Endothelial cell of umbilical vein (primary cell): ENCODE measurements around the gene ZFPM1. TPM values are rescaled to one million over a fixed set of nuclear protein-coding genes. Genes with fewer than 3 reads are reported as not detected.

Source experiments
- BruUV-seq: library from RNA; stranded (reverse); fragments of 400-500 nt; replicated peaks from 2 replicates; lab custom pipeline; 2021; lab: Mats Ljungman, UMichigan
- CTCF ChIA-PET: fragments of 300-600, 350-600 bp; sonication (Branson Sonifier 250); formaldehyde crosslinking; loops from one replicate; lab custom pipeline; 2021; ENCODE audit warnings: antibody characterized with exemption, inconsistent platforms; lab: Charles Lee
- POLR2A ChIA-PET: fragments of 300-600, 350-600 bp; sonication (Branson Sonifier 250); formaldehyde crosslinking; loops from one replicate; lab custom pipeline; 2021; ENCODE audit warnings: antibody characterized with exemption, inconsistent platforms; lab: Charles Lee
- DNase-seq: peaks from one replicate; pipeline ENCODE4 v3.0.0-alpha.2; 2011; ENCODE audit warnings: low read depth, low spot score
- FAIRE-seq: peaks from 2 replicates; lab custom pipeline; 2011; peaks lifted over from hg19 to GRCh38; lab: Jason Lieb, UNC
- H2AFZ ChIP-seq: 2 replicates; pipeline ENCODE4 v1.6.0; 2012; ENCODE audit warnings: low read depth, low read length, control low read depth, inconsistent platforms
- H3K27ac ChIP-seq: 2 replicates; pipeline ENCODE4 v1.5.1; 2011; ENCODE audit warnings: low read depth, mild to moderate bottlenecking, control low read depth, low read length, moderate library complexity; ENCODE audit not compliant: insufficient read depth
- H3K27me3 ChIP-seq, 2 experiments: 2 replicates each; pipeline versions ENCODE4 v1.6.0 to v1.6.1; 2011; ENCODE audit warnings: low read length in 2 of 2, mixed read lengths in 1 of 2; ENCODE audit not compliant: control insufficient read depth in 2 of 2, insufficient read depth in 2 of 2
- H3K36me3 ChIP-seq, 2 experiments: 2 replicates in 1 of 2; 3 replicates in 1 of 2; pipeline ENCODE4 v1.5.1; 2011; ENCODE audit warnings: low read length in 2 of 2, mild to moderate bottlenecking in 1 of 2, moderate library complexity in 1 of 2; ENCODE audit not compliant: control insufficient read depth in 2 of 2, insufficient read depth in 2 of 2; ENCODE audit errors: extremely low read depth in 1 of 2
- H3K4me1 ChIP-seq: 3 replicates; pipeline ENCODE4 v1.5.1; 2011; ENCODE audit warnings: mild to moderate bottlenecking, low read length; ENCODE audit not compliant: control insufficient read depth, insufficient read depth; ENCODE audit errors: extremely low read depth
- H3K4me2 ChIP-seq: 2 replicates; pipeline ENCODE4 v1.6.1; 2011; ENCODE audit warnings: low read length, control low read depth, mixed read lengths; ENCODE audit not compliant: insufficient read depth
- H3K4me3 ChIP-seq, 3 experiments: fragments of 200-600 bp in 1 of 3; sonication (generic), shearing (Covaris generic) in 1 of 3; replicated peaks in 1 of 3; 2 replicates each; pipeline ENCODE4 v1.5.1; 2011 to 2016; ENCODE audit warnings: control low read depth in 3 of 3, low read length in 3 of 3, mild to moderate bottlenecking in 2 of 3, inconsistent platforms in 1 of 3, low read depth in 1 of 3, moderate library complexity in 1 of 3; ENCODE audit not compliant: insufficient read depth in 1 of 3
- H3K79me2 ChIP-seq: 2 replicates; pipeline ENCODE4 v1.6.0; 2012; ENCODE audit warnings: low read length, inconsistent platforms; ENCODE audit not compliant: control insufficient read depth, insufficient read depth
- H3K9ac ChIP-seq: replicated peaks from 2 replicates; pipeline ENCODE3; 2011; ENCODE audit warnings: low read length, control low read depth; ENCODE audit not compliant: insufficient read depth; ENCODE audit errors: extremely low read depth
- H3K9me1 ChIP-seq: replicated peaks from 3 replicates; pipeline ENCODE4 v1.6.0; 2011; ENCODE audit warnings: mild to moderate bottlenecking, low read length; ENCODE audit not compliant: control insufficient read depth, insufficient read depth; ENCODE audit errors: extremely low read depth
- H3K9me3 ChIP-seq: replicated peaks from 2 replicates; pipeline ENCODE4 v1.5.1; 2012; ENCODE audit warnings: low read length, inconsistent platforms; ENCODE audit not compliant: control insufficient read depth, insufficient read depth
- H4K20me1 ChIP-seq: replicated peaks from 2 replicates; pipeline ENCODE3; 2011; ENCODE audit warnings: mild to moderate bottlenecking, low read length; ENCODE audit not compliant: control insufficient read depth, insufficient read depth; ENCODE audit errors: extremely low read depth
- EZH2 ChIP-seq: IDR thresholded peaks from 2 replicates; pipeline ENCODE4 v1.6.1; 2012; ENCODE audit warnings: borderline replicate concordance, low read depth, mild to moderate bottlenecking, moderate library complexity, low read length, inconsistent platforms; ENCODE audit not compliant: severe bottlenecking
- FOS ChIP-seq: IDR thresholded peaks from 2 replicates; pipeline ENCODE4 v1.6.1; 2011; ENCODE audit warnings: mild to moderate bottlenecking, low read length, moderate library complexity, borderline replicate concordance; ENCODE audit not compliant: insufficient read depth
- GATA2 ChIP-seq: IDR thresholded peaks from 2 replicates; pipeline ENCODE4 v1.7.0; 2011; ENCODE audit warnings: low read depth, mild to moderate bottlenecking, moderate library complexity, mixed read lengths, low read length; ENCODE audit not compliant: insufficient read length, insufficient read depth
- JUN ChIP-seq: IDR thresholded peaks from 2 replicates; pipeline ENCODE4 v1.6.1; 2011; ENCODE audit warnings: borderline replicate concordance, low read depth; ENCODE audit not compliant: insufficient read length, insufficient read depth
- MYC ChIP-seq: IDR thresholded peaks from one replicate; pipeline ENCODE4 v1.6.1; 2011; ENCODE audit warnings: mild to moderate bottlenecking, low read depth, low read length
- POLR2A ChIP-seq: IDR thresholded peaks from 2 replicates; pipeline ENCODE4 v1.6.1; 2012; ENCODE audit warnings: low read depth, mild to moderate bottlenecking, control low read depth, low read length
- POLR2AphosphoS5 ChIP-seq: IDR thresholded peaks from 2 replicates; pipeline ENCODE4 v1.6.1; 2012; ENCODE audit warnings: low read depth, mild to moderate bottlenecking, control low read depth, low read length, moderate library complexity; ENCODE audit not compliant: insufficient read depth
- dilution Hi-C: fragments of 300-500 bp; cut with MboI; formaldehyde crosslinking; loops from one replicate; pipeline ENCODE4 v1.15.0; 2019; ENCODE audit warnings: low sequenced_read_pairs; ENCODE audit not compliant: extremely low pct_ligation_motif_present
- intact Hi-C: fragments of 100-400 bp; cut with micrococcal nuclease; formaldehyde crosslinking; loops from one replicate; pipeline ENCODE4 v1.10.0; 2022
- polyA plus RNA-seq, 4 experiments: library from polyadenylated mRNA; depleted of rRNA in 3 of 4; stranded (reverse) in 3 of 4; unstranded in 1 of 4; fragments of >200 nt; gene quantifications; 2 replicates each; pipeline versions ENCODE4 v1.2.1 to v1.2.3, GENCODE V29; 2011 to 2012; ENCODE audit warnings: missing spikeins in 1 of 4
- total RNA-seq: library from RNA; stranded (reverse); gene quantifications from 2 replicates; pipeline ENCODE4 v1.2.3, GENCODE V29; 2021
- TF ChIP-seq, protein P1 (sequence below), 2 donors: IDR thresholded peaks; 1 replicate in 1 of 2; 2 replicates in 1 of 2; pipeline ENCODE4 v1.5.1; 2011; ENCODE audit warnings: low read length in 2 of 2, mild to moderate bottlenecking in 2 of 2, moderate library complexity in 2 of 2, control low read depth in 1 of 2, inconsistent platforms in 1 of 2, low read depth in 1 of 2; ENCODE audit not compliant: insufficient read depth in 1 of 2; ENCODE audit errors: extremely low read depth in 1 of 2
- TF ChIP-seq, protein P2 (sequence below): IDR thresholded peaks from 2 replicates; pipeline ENCODE4 v1.6.1; 2011; ENCODE audit not compliant: insufficient read depth, insufficient read length

The ZFPM1 gene
- total and polyA plus RNA-seq, 2 donors (not counting 3 experiments of a cell fraction or from before 2014, with no cell fraction given): 0.37 to 7.5 TPM

DNA sequence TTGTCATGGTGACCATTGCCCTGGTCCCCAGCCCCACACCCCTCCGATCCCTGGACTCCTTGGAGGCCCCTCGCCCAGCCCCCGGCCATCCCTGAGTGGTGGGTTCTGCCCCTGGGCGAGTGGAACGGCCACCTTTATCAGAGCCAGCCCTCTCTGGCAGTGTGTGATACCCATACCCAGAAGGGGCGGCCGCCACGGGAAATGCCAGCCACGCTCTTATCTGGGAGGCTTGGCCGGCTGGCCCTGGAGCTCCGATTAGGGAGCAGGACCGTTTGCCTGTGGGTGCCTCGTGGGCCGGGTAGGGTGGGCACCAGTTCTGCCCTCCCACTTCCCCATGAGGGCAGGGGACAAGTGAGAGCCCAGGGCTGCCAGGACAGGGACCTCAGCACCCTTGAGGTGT lies 58.8 kb downstream of the ZFPM1 start:
- no peaks in the 10 kb centered on the region for H3K4me1 ChIP-seq
- POLR2A ChIA-PET: no interaction called here
- no peaks in the 10 kb centered on the region for H3K36me3 ChIP-seq
- H3K79me2 ChIP-seq: no peaks in the 10 kb centered on the region
- H3K9me3 ChIP-seq: no peaks in the 10 kb centered on the region
- TF ChIP-seq FOS (no peak), MYC (no peak), JUN (no peak), POLR2AphosphoS5 (no peak), EZH2 (no peak), POLR2A (no peak), GATA2 (no peak)
- TF ChIP-seq, protein P1, sequence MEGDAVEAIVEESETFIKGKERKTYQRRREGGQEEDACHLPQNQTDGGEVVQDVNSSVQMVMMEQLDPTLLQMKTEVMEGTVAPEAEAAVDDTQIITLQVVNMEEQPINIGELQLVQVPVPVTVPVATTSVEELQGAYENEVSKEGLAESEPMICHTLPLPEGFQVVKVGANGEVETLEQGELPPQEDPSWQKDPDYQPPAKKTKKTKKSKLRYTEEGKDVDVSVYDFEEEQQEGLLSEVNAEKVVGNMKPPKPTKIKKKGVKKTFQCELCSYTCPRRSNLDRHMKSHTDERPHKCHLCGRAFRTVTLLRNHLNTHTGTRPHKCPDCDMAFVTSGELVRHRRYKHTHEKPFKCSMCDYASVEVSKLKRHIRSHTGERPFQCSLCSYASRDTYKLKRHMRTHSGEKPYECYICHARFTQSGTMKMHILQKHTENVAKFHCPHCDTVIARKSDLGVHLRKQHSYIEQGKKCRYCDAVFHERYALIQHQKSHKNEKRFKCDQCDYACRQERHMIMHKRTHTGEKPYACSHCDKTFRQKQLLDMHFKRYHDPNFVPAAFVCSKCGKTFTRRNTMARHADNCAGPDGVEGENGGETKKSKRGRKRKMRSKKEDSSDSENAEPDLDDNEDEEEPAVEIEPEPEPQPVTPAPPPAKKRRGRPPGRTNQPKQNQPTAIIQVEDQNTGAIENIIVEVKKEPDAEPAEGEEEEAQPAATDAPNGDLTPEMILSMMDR (IDR thresholded peaks at IDR 0.05; ENCODE audit: extremely low read depth in 1 of 2, insufficient read depth in 1 of 2, low read depth in 1 of 2, low read length in 2 of 2): no peak
- TF ChIP-seq, protein P2, sequence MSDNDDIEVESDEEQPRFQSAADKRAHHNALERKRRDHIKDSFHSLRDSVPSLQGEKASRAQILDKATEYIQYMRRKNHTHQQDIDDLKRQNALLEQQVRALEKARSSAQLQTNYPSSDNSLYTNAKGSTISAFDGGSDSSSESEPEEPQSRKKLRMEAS: no peak
- dilution Hi-C loops (no loop called here), intact Hi-C loops (no loop called here)
- CTCF ChIA-PET: no interaction called here
- peaks cover 3% of the 10 kb centered on the region for H4K20me1 ChIP-seq
- no TSS peak for BruUV-seq
- H3K27ac ChIP-seq: no peak overlapping the region
- H3K4me3 ChIP-seq: no peak overlapping the region
- H3K4me2 ChIP-seq: no peak overlapping the region
- no peak overlapping the region for H2AFZ ChIP-seq
- no peak overlapping the region for H3K9ac ChIP-seq
- DNase-seq (no peak), FAIRE-seq (no peak)
- H3K27me3 ChIP-seq: no peaks in the 10 kb centered on the region
- no peaks in the 10 kb centered on the region for H3K9me1 ChIP-seq
